ENCODE data around the gene UBE2C. TPM values are rescaled to one million over a fixed set of nuclear protein-coding genes. Genes with fewer than 3 reads are reported as not detected.

The UBE2C gene
- total RNA-seq, 1 donor from 2014 or later = 1.4 TPM

Other genes starting within 250 kb of the UBE2C start
- not detected for gene WFDC8, start 233.4 kb upstream of the UBE2C start, total RNA-seq
- gene WFDC10A, start 182.9 kb upstream of the UBE2C start, total RNA-seq = not detected
- gene WFDC9, start 181.4 kb upstream of the UBE2C start, total RNA-seq = not detected
- not detected for gene WFDC11, start 142.4 kb upstream of the UBE2C start, total RNA-seq
- gene WFDC13, start 110.6 kb upstream of the UBE2C start, total RNA-seq = not detected
- not detected for gene WFDC10B, start 107.6 kb upstream of the UBE2C start, total RNA-seq
- gene SPINT4, start 90.3 kb upstream of the UBE2C start, total RNA-seq = not detected
- gene WFDC3, start 20.8 kb upstream of the UBE2C start, total RNA-seq = 2.1 TPM
- gene DNTTIP1, start 20.7 kb upstream of the UBE2C start, total RNA-seq = 32.0 TPM
- gene TNNC2, start 14.7 kb downstream of the UBE2C start, total RNA-seq = 0.61 TPM
- 23.4 TPM for gene SNX21, start 21.2 kb downstream of the UBE2C start, total RNA-seq
- 23.5 TPM for gene ACOT8, start 44.7 kb downstream of the UBE2C start, total RNA-seq
- 4.0 TPM for gene ZSWIM3, start 45.0 kb downstream of the UBE2C start, total RNA-seq
- 9.6 TPM for gene ZSWIM1, start 68.6 kb downstream of the UBE2C start, total RNA-seq
- gene SPATA25, start 75.0 kb downstream of the UBE2C start, total RNA-seq = 1.3 TPM
- gene NEURL2, start 78.6 kb downstream of the UBE2C start, total RNA-seq = 2.8 TPM
- 164 TPM for gene CTSA, start 78.7 kb downstream of the UBE2C start, total RNA-seq
- 65.9 TPM for gene PLTP, start 99.5 kb downstream of the UBE2C start, total RNA-seq
- 43.1 TPM for gene PCIF1, start 122.0 kb downstream of the UBE2C start, total RNA-seq
- 19.1 TPM for gene ZNF335, start 159.6 kb downstream of the UBE2C start, total RNA-seq
- gene MMP9, start 196.3 kb downstream of the UBE2C start, total RNA-seq = 5.5 TPM
- gene SLC12A5, start 216.6 kb downstream of the UBE2C start, total RNA-seq = 2.0 TPM

Measured in upper lobe of right lung (tissue), 1 donor.